Stimulated activated naive CD8-positive, alpha-beta T cell treated with anti-CD3 and anti-CD28 coated beads, Interleukin-15, amount 100 ng/mL, for 72 hours (primary cell): Measurements from ENCODE around the gene TSPAN32.

Experiments
- ATAC-seq: fragments of 150-1000 bp; cut with Tn5 transposase; 2 replicates; pipeline ENCODE4 v1.10.0; 2021; ENCODE audit warnings: mild to moderate bottlenecking, moderate library complexity
- DNase-seq, 2 donors: peaks; one replicate each; pipeline ENCODE4 v3.0.0; 2021 to 2022
- H3K27ac Mint-ChIP-seq, 2 donors: one replicate each; pipeline ENCODE4 v1.8.0; 2022; ENCODE audit warnings: mild to moderate bottlenecking in 2 of 2, mixed read lengths in 2 of 2, moderate library complexity in 2 of 2
- H3K27me3 Mint-ChIP-seq: one replicate; pipeline ENCODE4 v1.8.0; 2022; ENCODE audit warnings: mixed read lengths
- H3K4me1 Mint-ChIP-seq: one replicate; pipeline ENCODE4 v1.8.0; 2022; ENCODE audit warnings: mild to moderate bottlenecking, mixed read lengths
- H3K4me3 Mint-ChIP-seq, 2 donors: one replicate each; pipeline ENCODE4 v1.8.0; 2022; ENCODE audit warnings: mild to moderate bottlenecking in 2 of 2, mixed read lengths in 2 of 2, moderate library complexity in 1 of 2
- H3K9me3 Mint-ChIP-seq, 2 donors: one replicate each; pipeline ENCODE4 v1.8.0; 2022; ENCODE audit warnings: mixed read lengths in 2 of 2

Gene TSPAN32

DNA sequence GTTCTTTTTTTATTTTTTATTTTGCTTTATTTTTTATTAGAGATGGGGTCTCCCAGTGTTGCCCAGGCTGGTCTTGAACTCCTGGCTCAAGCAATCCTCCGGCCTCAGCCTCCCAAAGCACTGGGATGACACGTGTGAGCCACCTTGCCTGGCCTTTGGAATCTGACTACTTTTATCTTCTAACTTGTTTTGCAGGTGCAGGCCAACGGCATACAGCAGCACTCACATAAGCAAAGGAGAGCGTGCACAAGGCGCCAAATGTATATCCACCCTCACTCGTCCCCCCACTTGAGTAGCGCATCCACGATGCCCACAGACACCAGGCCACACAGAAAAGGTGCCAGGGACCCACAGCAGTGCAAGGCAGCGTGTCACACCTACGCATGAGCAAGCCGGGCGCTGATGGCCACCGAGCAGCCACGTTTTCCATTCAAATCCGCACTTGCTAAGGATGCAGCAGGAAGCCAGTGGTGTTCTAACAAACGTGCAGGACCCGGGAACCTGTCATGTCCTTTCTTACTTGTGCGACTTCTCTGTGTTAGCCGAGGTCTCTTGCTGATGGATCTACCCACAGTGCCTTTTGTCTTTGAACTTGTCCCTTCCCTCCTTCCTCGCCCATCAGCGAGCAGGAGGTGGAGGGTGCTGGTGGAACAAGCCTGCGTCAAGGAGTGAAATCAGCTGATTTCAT lies 37.3 kb upstream of the TSPAN32 start:
- H3K4me3 Mint-ChIP-seq = no peak overlapping the region
- no peak for DNase-seq
- peaks cover 35% of the 10 kb centered on the region for H3K4me1 Mint-ChIP-seq
- no peak overlapping the region for H3K27ac Mint-ChIP-seq
- H3K27me3 Mint-ChIP-seq = peaks cover 13% of the 10 kb centered on the region
- ATAC-seq = no peak
- H3K9me3 Mint-ChIP-seq = no peaks in the 10 kb centered on the region

DNA sequence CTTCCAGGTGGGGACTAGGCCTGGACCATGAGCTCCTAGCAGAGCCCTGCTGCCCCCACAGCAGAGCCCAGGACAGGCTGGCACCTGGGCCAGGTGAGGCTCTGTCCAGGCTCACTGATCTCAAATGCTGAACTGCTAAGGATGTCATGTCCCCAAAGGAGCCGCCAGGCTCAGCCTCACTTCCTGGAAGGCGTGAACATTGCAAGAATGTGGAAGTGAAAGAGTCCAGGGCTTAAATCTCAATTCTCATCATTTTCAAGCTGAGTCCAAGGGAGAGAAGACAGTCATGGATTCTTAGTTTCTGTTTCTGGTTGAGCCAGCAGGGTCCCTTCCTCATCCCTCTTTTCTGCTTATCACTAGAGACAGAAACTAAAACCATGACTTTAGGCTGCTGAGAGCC lies 36.4 kb upstream of the TSPAN32 start:
- Mint-ChIP-seq H3K27ac (no peak overlapping the region), H3K27me3 (peaks cover 16% of the 10 kb centered on the region), H3K9me3 (no peaks in the 10 kb centered on the region), H3K4me1 (peaks cover 36% of the 10 kb centered on the region), H3K4me3 (peak overlapping the region; percentile 12 to 59)
- DNase-seq = no peak
- peak; percentile 41 for ATAC-seq

DNA sequence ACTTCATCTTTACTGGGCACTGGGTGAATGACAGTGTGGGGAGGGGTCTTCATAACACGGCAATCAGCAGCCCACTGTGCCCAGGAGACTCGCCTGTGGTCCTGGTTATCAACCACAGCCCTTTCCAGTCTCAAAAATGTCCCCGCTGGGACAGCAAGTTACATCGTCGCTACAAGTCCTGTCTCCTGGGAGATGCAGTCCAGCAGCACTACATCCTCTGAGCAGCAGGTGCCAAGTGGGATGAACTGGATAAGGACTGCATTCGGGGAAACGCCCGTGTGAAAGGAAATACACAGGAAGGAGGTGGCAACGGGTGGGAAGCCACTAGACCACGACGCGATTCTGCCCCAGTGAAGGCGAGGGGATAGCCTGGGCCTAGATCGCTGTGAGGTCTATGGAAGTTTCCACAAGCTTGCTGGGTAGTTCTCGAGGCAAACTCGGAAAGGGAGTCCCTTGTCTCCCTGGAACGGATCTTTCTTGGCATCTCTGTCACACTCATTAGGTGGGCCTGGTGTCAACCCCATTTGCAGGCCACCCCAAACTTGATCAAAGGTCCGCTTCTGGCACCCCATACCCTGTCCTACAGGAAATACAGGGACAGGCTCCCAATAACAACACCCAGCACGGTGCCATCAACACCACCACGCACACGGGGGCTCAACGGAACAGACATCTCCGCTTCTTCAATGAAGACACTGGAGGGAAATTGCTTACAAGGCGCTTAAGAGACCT lies 35.8 kb upstream of the TSPAN32 start:
- Mint-ChIP-seq H3K4me3 (peak overlapping the region; percentile 12 to 59), H3K9me3 (no peaks in the 10 kb centered on the region), H3K27ac (peak overlapping the region in 1 of 2 donors; percentile 27), H3K4me1 (peaks cover 41% of the 10 kb centered on the region), H3K27me3 (peaks cover 22% of the 10 kb centered on the region)
- no peak for ATAC-seq
- no peak for DNase-seq

DNA sequence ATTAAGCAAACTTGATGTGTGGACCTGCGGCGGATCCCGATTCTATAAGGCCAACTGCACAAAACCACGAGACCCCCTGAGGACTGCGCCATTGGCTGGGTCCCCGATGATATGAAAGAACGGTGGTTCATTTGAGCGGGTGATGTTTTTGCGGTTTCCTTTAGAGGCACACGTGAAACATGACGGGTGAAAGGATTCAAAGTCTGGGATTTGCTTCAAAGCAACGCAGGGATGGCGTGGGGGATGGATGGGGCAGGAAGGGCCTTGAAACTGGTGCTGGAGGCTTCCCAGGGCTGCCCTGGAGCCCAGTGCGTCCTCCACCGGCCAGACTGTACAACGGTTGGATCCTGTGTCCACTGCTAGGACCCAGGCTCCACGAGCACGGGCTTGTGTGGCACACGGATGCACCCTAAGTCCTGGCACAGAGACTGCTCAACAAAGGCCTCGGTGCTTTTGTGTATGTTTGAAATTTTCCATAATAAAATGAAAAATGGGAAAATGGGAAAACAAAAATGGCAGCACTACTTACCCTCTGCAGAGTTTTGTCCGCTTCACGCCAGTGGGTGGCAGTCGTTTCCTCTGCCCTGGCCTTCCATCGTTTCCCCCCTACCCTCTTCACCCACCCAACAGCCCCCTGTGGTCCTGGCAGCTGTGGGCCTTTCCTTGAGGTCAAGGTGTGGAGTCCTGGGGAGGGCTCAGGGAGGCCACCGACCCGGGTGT lies 35.1 kb upstream of the TSPAN32 start:
- peaks cover 30% of the 10 kb centered on the region for H3K27me3 Mint-ChIP-seq
- DNase-seq = no peak

DNA sequence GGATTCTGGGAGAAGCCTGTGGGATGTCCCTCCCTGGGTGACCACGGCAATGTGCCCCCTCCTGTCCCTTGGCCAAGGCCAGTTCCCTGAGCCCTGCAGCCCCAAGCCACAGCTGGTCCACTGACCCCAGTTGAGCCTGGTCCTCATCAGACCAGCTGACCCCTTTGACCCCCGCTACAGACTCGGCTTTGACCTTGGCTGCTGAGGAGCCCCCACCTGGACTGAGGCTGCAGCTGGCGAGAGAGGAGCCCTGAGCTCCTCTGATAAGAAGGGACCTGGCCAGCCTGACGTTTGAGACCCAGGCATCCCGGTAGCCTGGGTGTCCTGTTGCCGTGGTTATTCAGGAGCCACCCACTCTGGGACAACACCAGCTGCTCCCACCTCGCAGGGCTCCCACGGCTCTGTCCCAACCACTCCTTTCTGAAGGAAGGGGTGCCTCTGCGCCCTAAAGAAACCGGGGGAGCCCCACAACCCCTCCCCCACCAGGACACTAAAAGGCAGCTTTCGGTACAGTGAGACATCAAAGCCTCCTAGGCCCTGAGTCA lies 34.4 kb upstream of the TSPAN32 start:
- ATAC-seq = no peak
- DNase-seq = no peak
- Mint-ChIP-seq H3K27ac (no peak overlapping the region), H3K27me3 (peaks cover 36% of the 10 kb centered on the region), H3K9me3 (no peaks in the 10 kb centered on the region), H3K4me1 (peaks cover 41% of the 10 kb centered on the region), H3K4me3 (no peak overlapping the region)

More for the DNA sequence above, 35.1 kb upstream of the TSPAN32 start:
- ATAC-seq = no peak
- Mint-ChIP-seq H3K4me3 (peak overlapping the region; percentile 12 to 59), H3K9me3 (no peaks in the 10 kb centered on the region), H3K4me1 (peaks cover 41% of the 10 kb centered on the region), H3K27ac (no peak overlapping the region)

DNA sequence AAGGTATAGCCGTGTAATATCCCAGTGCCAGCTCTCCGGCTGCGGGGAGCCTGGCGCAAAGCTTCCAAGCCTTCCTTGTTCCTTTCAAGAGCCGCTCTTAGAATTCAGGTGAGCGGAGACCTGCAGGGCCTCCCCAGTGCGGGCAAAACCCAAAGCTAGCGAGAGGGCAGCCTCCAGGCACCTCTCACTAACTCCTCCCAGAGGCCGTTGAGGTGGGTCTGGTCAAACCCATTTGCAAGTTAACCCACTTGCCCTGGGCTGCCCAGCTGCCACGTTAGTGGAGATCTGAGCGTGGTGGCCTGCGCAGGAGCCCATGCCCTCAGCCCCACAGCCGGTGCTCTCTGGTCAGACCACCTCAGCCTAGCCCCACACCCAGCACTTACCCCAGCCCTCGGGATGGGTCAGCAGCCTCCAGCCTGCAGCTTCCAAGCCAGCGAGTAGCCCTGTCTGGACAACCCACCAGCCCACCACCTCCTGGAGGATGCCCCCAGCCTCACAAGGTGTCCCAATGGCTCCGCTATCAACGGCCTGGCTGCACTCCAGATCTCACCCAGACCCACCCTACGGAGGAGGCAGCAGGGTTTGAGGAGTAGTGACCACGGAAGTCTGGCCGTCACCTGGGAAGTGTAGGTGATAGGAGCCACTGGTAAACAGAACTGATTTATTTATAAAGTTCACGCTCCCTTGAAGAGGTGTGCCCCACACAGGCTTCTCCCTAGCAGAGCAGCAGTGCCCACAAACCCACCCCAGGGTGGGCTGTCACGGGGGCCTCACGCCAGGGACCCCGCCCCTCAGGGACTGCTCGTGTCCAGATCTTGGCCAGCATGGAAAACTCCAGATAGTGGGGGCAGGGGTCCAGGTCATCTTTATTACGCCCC lies 33.7 kb upstream of the TSPAN32 start:
- H3K27me3 Mint-ChIP-seq = peaks cover 43% of the 10 kb centered on the region
- no peaks in the 10 kb centered on the region for H3K9me3 Mint-ChIP-seq
- ATAC-seq = no peak
- H3K4me3 Mint-ChIP-seq = peak overlapping the region; percentile 44 to 49
- no peak for DNase-seq
- no peak overlapping the region for H3K27ac Mint-ChIP-seq
- peaks cover 41% of the 10 kb centered on the region for H3K4me1 Mint-ChIP-seq

DNA sequence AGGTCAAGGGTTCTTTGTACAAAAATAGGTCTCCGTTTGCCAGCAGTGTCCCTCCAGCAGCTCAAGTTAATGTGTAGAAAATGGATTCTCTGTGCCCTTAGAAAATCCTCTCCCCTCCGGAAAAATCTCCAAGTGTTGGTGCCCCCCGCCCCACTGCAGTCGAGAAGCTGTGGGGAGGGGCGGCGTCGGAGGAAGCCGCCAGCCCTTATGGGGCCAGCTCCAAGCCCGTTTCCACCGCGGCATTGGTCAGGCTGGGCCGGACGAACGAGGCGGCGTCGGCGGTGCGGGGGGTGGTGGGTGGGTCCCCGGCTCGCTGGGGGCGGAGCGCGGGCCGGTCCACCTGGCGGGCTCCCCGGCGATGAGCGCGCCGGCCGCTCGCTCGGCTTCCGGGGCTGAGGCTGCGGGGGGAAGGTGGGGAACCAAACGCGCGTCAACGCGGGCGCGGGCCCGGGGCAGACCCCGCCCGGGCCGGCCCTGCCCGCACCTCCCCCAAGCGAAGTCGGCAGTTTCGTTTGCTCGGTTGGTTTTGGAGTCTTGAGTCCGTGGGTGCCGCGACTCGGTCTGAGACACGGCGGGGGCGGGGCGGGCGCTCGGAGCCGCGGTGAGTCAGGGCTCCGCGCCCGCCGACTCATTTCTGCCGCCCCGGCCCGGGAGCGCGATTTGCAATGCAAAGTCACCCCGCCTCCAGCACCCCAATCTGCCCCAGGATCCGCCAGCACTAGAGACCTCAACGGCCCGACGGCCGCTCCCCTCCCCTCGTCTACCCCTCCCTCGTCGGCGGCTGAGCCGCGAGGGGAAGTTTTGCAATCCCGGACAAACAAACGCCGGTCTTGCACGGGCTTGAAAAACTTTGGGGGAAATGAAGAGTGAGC lies 32.8 kb upstream of the TSPAN32 start:
- DNase-seq (peak; percentile 60 to 80), ATAC-seq (peak; percentile 73)
- Mint-ChIP-seq H3K4me3 (peak overlapping the region; percentile 64 to 74), H3K4me1 (peaks cover 41% of the 10 kb centered on the region), H3K27ac (no peak overlapping the region), H3K9me3 (no peaks in the 10 kb centered on the region), H3K27me3 (peaks cover 52% of the 10 kb centered on the region)

DNA sequence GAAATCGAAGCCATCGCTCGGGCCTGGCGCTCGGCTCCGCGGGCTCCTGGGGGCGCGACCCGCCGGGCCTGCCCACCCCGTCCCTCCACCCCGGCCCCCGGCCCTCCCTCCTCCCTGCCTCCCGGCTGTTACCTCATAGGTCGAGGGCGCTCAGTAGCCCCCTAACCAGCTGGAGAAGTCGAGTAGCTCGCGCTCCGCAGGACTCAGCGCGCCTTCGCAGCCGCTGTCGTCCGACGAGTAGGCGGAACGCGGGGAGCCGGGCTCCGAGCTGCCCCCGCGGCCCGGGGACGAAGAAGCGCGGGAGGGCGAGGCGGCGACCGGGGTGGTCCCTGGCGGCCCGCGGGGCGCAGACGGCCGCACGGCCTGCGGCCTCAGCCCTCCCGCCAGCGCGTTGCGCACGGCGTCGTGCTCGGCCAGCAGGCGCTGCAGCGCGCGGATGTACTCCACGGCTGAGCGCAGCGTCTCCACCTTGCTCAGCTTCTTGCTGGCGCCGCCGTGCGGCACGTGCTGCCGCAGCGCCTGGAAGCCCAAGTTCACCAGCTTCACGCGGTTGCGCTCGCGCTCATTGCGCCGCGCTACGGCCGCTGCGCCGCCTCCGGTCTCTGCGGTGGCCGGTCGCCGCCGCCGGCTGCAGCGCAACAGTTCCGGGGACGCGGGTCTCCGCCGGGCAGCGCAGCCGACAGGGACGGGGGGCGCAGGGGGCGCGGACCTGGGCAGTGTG lies 32.1 kb upstream of the TSPAN32 start:
- H3K4me1 Mint-ChIP-seq = peaks cover 41% of the 10 kb centered on the region
- no peak overlapping the region for H3K27ac Mint-ChIP-seq
- ATAC-seq (peak; percentile 55), DNase-seq (peak; percentile 44 to 54)
- peak overlapping the region; percentile 64 to 74 for H3K4me3 Mint-ChIP-seq
- H3K27me3 Mint-ChIP-seq = peaks cover 57% of the 10 kb centered on the region
- no peaks in the 10 kb centered on the region for H3K9me3 Mint-ChIP-seq

DNA sequence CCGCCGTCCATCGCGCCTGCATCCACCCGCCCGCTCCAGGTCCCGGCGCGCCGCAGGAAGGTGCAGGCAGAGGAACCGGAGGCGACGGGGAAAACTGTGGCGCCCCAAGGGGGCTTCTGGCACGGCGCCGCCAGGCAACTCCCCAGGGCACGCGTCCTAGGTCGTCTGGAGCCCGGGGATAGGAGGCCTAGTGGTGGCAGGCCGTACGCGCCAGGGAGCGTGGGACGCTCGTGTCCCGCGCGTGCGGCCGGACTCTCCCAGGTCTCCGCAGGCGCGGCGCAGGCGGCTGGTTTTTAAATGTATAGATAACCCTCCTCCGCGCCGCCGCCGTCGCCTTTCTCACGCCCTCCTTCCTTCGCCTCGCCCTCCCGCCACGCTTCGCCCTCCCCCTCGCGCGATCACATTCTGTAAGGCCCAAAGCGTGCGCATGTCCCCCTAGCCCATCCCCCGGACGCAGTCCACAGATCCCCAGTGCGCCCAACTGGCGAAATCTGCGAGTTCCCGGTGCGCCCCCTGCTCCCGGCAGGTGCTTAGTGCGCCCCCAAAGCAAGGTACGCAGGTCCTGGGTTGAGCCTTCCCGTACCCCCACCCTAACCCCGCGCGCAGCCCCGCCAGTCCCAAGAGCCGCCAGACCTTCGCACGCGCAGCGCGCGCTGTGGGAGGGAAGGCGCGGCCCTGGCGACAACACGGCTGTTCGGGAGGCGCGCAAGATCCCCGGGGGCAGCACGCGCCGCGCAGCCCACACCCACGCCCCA lies 31.3 kb upstream of the TSPAN32 start, which contains the start of gene ASCL2:
Gene ASCL2 (minus strand): TSS at position 267 of the 755 bp plus-strand sequence. CDS start 256 bp downstream, at position 11.
- Mint-ChIP-seq H3K27ac (no peak within 1 kb of the TSS), H3K4me1 (peaks cover 37% of the 10 kb centered on the region), H3K27me3 (peaks cover 57% of the 10 kb centered on the region), H3K4me3 (peak within 1 kb of the TSS; percentile 72 to 74), H3K9me3 (no peaks in the 10 kb centered on the region)
- no peak for ATAC-seq
- no peak for DNase-seq

DNA sequence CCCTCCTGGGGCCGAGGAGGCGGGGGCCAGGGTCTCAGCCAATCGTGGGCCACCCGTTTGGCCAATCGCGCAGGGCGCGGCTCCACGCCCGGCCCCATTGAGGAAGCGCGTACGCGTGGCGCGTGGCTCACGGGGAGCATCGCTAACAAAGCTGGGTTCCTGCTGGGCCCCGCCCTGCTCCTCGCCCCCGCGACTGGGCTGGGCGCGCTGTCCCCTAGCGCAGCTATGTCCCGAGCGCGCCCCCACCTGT lies 30.8 kb upstream of the TSPAN32 start:
- DNase-seq (no peak), ATAC-seq (no peak)
- H3K27me3 Mint-ChIP-seq = peaks cover 57% of the 10 kb centered on the region
- H3K9me3 Mint-ChIP-seq = no peaks in the 10 kb centered on the region
- no peak overlapping the region for H3K4me3 Mint-ChIP-seq
- peaks cover 32% of the 10 kb centered on the region for H3K4me1 Mint-ChIP-seq
- H3K27ac Mint-ChIP-seq = no peak overlapping the region

DNA sequence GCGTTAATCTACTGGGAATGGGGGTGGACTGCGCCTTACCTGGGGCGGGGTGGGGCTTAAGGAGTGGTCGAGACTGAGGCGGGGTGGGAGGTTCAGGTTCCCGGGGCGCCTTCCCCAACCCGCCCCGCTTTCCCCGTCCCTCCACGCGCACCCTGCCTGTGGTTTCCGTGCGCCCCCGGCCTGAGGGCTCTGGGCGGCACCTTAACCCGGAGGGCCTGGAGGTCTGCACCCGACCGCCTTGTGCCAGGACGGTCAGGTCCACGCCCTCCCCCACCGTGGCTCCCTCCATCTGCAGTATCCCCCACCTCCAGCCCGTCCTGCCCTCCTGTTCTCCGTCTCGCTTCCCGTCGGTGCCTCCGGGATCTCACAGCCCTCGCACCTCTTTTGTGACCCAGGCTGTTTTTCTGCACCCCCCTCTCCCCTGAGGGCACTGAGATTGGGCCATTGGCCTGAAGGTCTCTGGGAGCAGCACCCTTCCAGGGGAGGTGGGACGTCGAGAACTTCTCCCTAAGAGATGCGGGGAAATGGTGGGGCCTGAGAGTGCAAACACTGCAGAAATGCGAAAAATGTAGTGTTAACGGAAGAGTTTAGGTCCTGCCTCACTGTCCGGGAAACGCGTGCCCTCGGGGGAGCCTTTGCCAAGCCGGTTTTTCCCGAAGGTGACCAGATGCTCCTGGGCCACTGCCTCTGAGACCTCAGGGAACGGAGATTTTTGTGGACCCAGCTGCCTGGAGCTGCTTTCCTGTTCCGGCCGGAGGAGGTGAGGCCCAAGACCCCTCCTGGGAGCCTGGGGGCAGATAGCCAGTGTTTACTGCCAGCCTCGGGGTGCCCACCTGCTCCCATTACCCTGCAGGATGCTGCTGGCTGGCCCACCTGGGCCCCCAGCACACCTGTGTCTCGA lies 30.2 kb upstream of the TSPAN32 start:
- DNase-seq (peak in 1 of 2 donors; percentile 7), ATAC-seq (no peak)
- Mint-ChIP-seq H3K27me3 (peaks cover 57% of the 10 kb centered on the region), H3K4me3 (peak overlapping the region; percentile 32 to 68), H3K27ac (no peak overlapping the region), H3K4me1 (peaks cover 26% of the 10 kb centered on the region), H3K9me3 (no peaks in the 10 kb centered on the region)

DNA sequence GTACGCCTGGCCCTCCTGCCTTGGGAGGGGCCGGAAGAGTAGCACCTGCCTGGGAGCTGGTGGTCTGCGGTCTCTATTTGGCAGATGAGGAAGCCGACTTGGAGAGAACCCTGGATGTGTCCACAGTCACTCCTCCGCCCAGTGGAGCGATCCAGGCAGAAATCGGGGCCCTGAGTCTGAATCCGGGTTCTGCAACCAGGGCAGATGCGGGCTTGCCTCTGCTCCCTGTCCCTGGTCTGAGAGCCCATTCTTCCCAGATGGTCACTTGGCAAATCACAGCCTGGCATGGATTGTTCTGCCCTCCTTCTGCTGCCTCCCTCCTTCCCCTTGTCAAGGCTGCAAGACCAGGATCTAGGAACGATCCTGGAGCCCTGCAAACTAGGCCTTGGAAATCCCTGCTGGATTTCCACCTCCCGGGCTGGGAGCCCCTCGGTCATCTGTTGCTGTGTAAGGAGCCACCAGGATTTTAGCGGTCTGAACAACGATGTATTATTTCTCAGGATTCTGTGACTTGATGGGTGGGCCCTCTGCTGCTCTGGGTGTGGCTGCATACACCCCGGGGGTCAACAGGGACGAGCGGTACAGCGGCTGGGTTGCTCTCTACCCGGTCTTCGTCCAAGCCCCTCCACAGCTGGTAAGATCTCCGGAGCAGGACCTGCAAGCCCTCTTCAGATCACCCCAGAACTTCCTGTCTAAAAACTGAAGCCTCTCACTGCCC lies 29.4 kb upstream of the TSPAN32 start:
- H3K9me3 Mint-ChIP-seq = no peaks in the 10 kb centered on the region
- H3K27ac Mint-ChIP-seq = no peak overlapping the region

More for the DNA sequence above, 29.4 kb upstream of the TSPAN32 start:
- ATAC-seq (no peak), DNase-seq (no peak)
- Mint-ChIP-seq H3K4me1 (peaks cover 19% of the 10 kb centered on the region), H3K27me3 (peaks cover 58% of the 10 kb centered on the region), H3K4me3 (no peak overlapping the region)
